Upper lobe of left lung (tissue), 4 donors: Measurements from ENCODE around the gene LMNTD2.

Experiments used
- EP300 ChIP-seq, 4 donors: sonication (generic); formaldehyde crosslinking; IDR thresholded peaks; one replicate each; pipeline ENCODE4 v1.5.1; 2017; ENCODE audit warnings: antibody characterized with exemption in 4 of 4, control low read depth in 2 of 4
- POLR2AphosphoS5 ChIP-seq, 2 donors: sonication (generic); formaldehyde crosslinking; IDR thresholded peaks; one replicate each; pipeline ENCODE4 v1.5.1; 2017; ENCODE audit warnings: antibody characterized with exemption in 2 of 2
- TF ChIP-seq, protein P1 (sequence below), 6 experiments: fragments of 450-650 bp in 4 of 6; fragments of 200-600 bp in 2 of 6; sonication (generic) in 2 of 6; IDR thresholded peaks; one replicate each; pipeline ENCODE4 v1.5.1; 2016 to 2019; ENCODE audit warnings: antibody characterized with exemption in 6 of 6

DNA sequence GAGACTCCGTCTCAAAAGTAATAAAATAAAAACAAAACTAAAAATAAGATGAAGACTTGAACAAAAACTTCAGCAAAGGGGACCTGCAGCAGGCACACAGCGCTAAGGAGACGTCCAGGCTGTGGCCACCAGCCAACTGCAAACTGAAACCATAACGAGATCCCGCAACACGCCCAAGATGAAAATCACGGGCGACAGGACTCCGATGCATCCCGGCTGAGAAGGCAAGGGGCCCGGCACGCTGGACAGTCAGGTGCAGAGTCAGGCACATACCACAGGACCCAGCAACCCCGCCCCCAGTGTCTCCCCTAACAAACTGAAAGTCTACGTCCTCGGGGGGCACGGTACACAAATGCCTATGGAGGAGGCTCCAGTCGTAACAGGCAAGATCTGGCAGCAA is 34.3 kb downstream of the LMNTD2 start:
- TF ChIP-seq, protein P1, sequence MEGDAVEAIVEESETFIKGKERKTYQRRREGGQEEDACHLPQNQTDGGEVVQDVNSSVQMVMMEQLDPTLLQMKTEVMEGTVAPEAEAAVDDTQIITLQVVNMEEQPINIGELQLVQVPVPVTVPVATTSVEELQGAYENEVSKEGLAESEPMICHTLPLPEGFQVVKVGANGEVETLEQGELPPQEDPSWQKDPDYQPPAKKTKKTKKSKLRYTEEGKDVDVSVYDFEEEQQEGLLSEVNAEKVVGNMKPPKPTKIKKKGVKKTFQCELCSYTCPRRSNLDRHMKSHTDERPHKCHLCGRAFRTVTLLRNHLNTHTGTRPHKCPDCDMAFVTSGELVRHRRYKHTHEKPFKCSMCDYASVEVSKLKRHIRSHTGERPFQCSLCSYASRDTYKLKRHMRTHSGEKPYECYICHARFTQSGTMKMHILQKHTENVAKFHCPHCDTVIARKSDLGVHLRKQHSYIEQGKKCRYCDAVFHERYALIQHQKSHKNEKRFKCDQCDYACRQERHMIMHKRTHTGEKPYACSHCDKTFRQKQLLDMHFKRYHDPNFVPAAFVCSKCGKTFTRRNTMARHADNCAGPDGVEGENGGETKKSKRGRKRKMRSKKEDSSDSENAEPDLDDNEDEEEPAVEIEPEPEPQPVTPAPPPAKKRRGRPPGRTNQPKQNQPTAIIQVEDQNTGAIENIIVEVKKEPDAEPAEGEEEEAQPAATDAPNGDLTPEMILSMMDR (IDR thresholded peaks at IDR 0.05), result no peak
- TF ChIP-seq EP300 (IDR thresholded peaks at IDR 0.05) (no peak), POLR2AphosphoS5 (IDR thresholded peaks at IDR 0.05) (no peak)
